GM12865 (cell line): ENCODE results near the gene GPR32.
"Not testable (repeated sequence)": the region's sequence is repeated elsewhere in the genome, so short reads cannot be mapped to it uniquely, and the experiment has no call there.

ENCODE experiments used
- DNase-seq: peaks from one replicate; pipeline ENCODE4 v3.0.0; 2010; ENCODE audit warnings: low read depth
- H3K4me3 ChIP-seq: 2 replicates; pipeline ENCODE4 v1.5.1; 2011; ENCODE audit warnings: mild to moderate bottlenecking, low read depth, low read length, control low read depth
- CTCF ChIP-seq: IDR thresholded peaks from 2 replicates; pipeline ENCODE4 v1.5.1; 2011; ENCODE audit warnings: low read length, control low read depth, low read depth, inconsistent platforms; ENCODE audit not compliant: insufficient read depth; ENCODE audit errors: missing control alignments

Gene GPR32

GRCh38 chr19:50798659-50799546 lies 28.6 kb downstream of the GPR32 start:
- H3K4me3 ChIP-seq = no peak overlapping the region
- no peak for DNase-seq
- TF ChIP-seq CTCF = no peak

GRCh38 chr19:50799547-50799851 lies 29.2 kb downstream of the GPR32 start:
- no peak for TF ChIP-seq CTCF
- no peak overlapping the region for H3K4me3 ChIP-seq
- no peak for DNase-seq

- H3K4me3 ChIP-seq = no peak overlapping the region
These were observed 30.8 kb downstream of the GPR32 start for GRCh38 chr19:50801107-50801506.

GRCh38 chr19:50803633-50804419 lies 33.6 kb downstream of the GPR32 start:
- DNase-seq = peak; percentile 56
- TF ChIP-seq CTCF = no peak

More at GRCh38 chr19:50801107-50801506, 30.8 kb downstream of the GPR32 start:
- TF ChIP-seq CTCF = no peak
- DNase-seq = no peak

GRCh38 chr19:50804420-50805272 lies 34.4 kb downstream of the GPR32 start:
- TF ChIP-seq CTCF = no peak
- DNase-seq = peak; percentile 99
- peak overlapping the region; percentile 92 for H3K4me3 ChIP-seq

More at GRCh38 chr19:50803633-50804419, 33.6 kb downstream of the GPR32 start:
- peak overlapping the region; percentile 92 for H3K4me3 ChIP-seq

GRCh38 chr19:50808856-50809255 lies 38.6 kb downstream of the GPR32 start:
- DNase-seq = no peak
- TF ChIP-seq CTCF = no peak

GRCh38 chr19:50811622-50812238 lies 41.5 kb downstream of the GPR32 start:
- not testable (repeated sequence) for DNase-seq, H3K4me3 ChIP-seq

More at GRCh38 chr19:50808856-50809255, 38.6 kb downstream of the GPR32 start:
- H3K4me3 ChIP-seq = no peak overlapping the region
